NOMO-1 (cell line): ENCODE data around the gene SIRPA.
A peak's percentile ranks its signal among the peaks of the same experiment; 100 is the strongest.

ENCODE experiments used
- DNase-seq, 2 experiments: peaks; one replicate each; lab custom pipeline; 2025; ENCODE audit not compliant: unreplicated experiment in 2 of 2; lab: John Stamatoyannopoulos, UW

SIRPA gene

GRCh38 chr20:1928782-1929181, 33.6 kb downstream of the SIRPA start:
- no peak for DNase-seq

DNA sequence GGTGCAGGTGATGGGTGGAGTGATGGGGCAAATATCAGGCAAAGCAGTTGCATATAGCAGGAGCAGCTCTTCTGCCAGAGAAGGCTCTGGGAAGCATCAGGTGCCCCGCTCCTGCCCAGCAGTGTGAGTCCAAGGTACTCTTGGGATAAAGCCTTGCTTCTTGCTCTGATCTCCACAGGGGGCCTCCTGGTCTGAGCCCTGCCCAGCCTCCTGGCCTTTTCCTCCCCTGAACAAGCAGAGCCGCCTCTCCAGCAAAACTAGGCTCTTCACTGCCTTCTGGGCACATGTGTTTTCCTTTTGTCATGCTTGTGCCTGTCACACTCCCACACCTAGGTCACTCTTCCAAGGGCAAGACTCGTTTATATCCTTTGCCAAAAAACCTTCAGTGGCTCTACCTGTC, 34.3 kb downstream of the SIRPA start:
- DNase-seq, result no peak

DNA sequence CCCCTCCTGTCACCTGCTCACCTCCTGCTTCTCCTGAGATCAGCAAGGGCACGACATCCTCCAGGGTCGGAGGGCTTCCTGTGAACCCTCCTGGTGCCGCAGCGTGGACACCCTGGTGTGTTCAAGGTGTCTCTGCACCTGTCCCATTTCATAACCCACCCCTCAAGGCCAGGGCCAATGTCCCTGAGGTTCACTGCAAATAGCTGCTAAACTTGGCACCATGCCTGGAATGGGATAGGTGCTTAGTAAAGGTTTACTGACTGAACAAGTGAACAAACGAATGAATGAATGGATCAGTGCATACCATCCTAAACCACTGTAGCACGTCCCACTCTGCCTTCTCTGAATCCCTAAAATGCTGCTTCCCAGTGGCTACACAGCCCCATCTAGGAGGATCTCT, 35.0 kb downstream of the SIRPA start:
- DNase-seq, result no peak

DNA sequence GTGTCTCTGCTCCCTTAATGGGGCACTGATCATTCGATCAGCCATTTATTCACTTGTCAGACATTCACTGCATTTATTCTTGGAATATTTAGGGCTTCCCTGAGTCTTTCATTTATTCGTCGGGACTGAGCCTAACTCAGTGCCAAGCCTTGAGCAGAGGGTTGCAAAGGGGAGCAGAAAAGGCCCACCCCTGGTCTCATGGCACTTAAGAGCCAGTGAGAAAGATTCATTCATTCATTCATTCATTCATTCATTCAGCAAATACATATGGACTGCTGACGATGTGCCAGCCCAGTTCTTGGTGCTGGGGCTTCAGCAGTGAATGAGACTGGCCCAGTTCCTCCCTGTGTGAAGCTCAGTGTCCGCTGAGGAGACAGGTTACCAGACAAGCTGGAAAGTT, 36.6 kb downstream of the SIRPA start:
- no peak for DNase-seq

DNA sequence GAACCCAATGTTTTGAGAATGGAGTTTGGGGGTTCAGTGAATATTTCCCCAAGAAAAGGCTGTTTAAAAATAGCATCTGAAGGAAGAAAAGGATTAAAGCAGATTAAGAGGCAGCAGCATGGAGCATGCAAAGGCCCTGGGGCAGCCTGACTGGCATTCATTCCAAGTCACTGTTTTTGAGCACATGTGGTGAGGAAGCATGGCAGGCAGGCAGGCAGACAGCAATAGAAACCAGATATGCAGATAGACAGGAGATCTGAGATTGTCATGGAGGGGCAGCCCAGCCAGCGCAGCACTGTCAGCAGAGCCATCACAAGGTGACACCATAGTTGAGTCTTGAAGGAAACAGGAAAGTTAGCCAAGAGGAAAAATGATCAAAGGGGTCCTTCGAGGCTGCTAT, 37.8 kb downstream of the SIRPA start:
- no peak for DNase-seq

- no peak for DNase-seq
Observed at GRCh38 chr20:1933465-1933870, 38.3 kb downstream of the SIRPA start.

DNA sequence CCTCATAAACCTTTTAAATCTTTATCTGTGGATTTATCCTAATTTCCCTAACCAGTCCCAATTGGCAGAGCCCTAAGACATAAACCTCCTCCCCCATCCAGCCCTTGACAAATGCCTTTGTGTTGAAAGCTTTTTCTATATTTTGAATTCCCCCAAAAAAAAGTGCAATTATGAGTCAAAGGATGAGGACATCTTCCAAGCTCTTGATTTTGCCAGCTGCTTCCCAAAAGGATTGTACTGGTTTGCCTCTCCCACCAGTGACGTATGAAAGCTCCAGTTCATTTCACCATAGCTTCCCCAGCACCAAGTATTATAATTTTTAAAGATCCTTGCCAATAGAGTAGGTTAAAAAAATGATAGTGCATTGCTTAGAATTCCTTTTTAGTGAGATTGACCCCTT, 38.9 kb downstream of the SIRPA start:
- no peak for DNase-seq

GRCh38 chr20:1934721-1935573, 39.7 kb downstream of the SIRPA start:
- peak; percentile 40 to 43 for DNase-seq

GRCh38 chr20:1935696-1936366, 40.6 kb downstream of the SIRPA start:
- DNase-seq, result no peak

GRCh38 chr20:1937316-1937976, 42.2 kb downstream of the SIRPA start:
- DNase-seq, result no peak

- DNase-seq, result no peak
Observed at GRCh38 chr20:1938464-1939269, 43.5 kb downstream of the SIRPA start.

DNA sequence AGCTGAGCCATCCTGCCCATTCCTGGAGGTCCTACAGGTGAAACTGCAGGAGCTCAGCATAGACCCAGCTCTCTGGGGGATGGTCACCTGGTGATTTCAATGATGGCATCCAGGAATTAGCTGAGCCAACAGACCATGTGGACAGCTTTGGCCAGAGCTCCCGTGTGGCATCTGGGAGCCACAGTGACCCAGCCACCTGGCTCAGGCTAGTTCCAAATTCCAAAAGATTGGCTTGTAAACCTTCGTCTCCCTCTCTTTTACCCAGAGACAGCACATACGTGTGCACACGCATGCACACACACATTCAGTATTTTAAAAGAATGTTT, 44.0 kb downstream of the SIRPA start:
- DNase-seq, result no peak

- no peak for DNase-seq
Observed at GRCh38 chr20:1940581-1940980, 45.4 kb downstream of the SIRPA start.

- no peak for DNase-seq
Observed at GRCh38 chr20:1941226-1941625, 46.0 kb downstream of the SIRPA start.

- no peak for DNase-seq
Observed at GRCh38 chr20:1942061-1942460, 46.9 kb downstream of the SIRPA start.

GRCh38 chr20:1942486-1943274, 47.5 kb downstream of the SIRPA start:
- no peak for DNase-seq

- DNase-seq, result peak; percentile 26 to 56
Observed at GRCh38 chr20:1943275-1944002, 48.2 kb downstream of the SIRPA start.

DNA sequence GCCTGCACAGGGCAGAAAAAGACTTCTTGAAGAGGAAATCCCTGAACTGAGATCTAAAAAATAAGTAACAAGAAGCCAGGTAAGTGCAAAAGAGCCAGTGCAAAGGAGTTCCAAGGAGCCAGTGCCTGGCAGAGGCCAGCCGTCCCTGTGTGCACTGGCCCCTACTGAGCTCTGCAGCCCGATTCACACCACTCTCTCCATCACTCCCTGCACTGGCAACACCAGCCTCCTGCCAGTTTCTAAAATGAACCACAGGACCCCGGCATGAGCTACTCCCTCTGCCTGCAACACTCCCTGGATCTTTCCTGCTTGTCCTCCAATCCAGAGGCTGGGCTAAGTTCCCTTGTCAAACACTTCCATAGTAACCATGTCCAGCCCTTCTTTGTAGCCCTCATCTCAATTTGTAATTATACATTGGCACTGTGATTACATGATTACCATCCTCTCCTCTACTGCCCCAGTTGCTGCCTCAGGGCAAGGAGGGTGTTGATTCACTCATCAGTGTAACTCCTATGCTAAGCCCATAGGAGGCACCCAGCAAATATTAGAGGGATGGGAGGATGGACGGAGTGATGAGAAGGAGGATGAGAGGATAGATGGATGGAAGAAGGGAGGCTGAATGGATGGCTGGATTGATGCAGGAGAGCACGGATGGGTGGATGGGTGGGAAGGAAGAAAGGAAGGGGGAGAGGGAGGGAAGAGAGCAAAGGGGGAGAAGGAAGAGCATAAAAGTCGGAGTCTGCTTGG, 49.3 kb downstream of the SIRPA start:
- DNase-seq, result peak in 1 of 2 experiments; percentile 28

DNA sequence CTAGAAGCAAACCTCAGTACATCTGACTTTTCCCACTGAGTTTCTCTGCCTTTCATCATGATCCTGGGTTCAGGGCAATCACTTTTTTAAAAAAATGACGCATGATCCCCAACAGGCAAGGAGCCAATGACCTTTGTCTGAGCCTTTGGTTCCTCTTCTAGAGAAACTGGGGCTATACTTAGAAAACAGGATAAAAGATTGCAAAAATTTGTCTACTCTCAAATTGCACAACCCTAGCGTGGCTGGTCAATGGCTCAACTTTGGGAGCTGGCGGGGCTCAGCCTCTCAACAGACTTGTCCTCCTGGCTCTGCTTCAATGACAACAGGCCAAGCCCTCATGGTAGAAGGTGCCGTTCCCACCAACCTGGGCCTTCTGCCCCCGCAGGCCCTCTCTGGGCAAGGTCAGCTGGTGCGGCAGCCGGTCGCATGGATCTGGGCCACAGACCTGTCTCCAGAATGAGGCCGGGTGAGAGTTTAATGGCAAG, 50.0 kb downstream of the SIRPA start:
- DNase-seq, result peak; percentile 93 to 96
